NCI-H82 treated with DMSO at 0.1 percent for 48 hours (cell line): Measurements from ENCODE around the gene MORC3.
"Not testable (repeated sequence)": the region's sequence is repeated elsewhere in the genome, so short reads cannot be mapped to it uniquely, and the experiment has no call there.

ENCODE experiments used
- DNase-seq: peaks from one replicate; lab custom pipeline; 2025; ENCODE audit not compliant: unreplicated experiment; lab: John Stamatoyannopoulos, UW

MORC3 gene

GRCh38 chr21:36323032-36323431 lies 3.0 kb downstream of the MORC3 start:
- DNase-seq, result no peak

- no peak for DNase-seq
These were observed 5.5 kb downstream of the MORC3 start for GRCh38 chr21:36325373-36326010.

GRCh38 chr21:36330904-36331303 lies 10.9 kb downstream of the MORC3 start:
- peak; percentile 30 for DNase-seq

GRCh38 chr21:36337099-36337509 lies 17.1 kb downstream of the MORC3 start:
- no peak for DNase-seq

- DNase-seq, result no peak
These were observed 19.0 kb downstream of the MORC3 start for GRCh38 chr21:36338975-36339374.

GRCh38 chr21:36342581-36342980 lies 22.6 kb downstream of the MORC3 start:
- not testable (repeated sequence) for DNase-seq

- no peak for DNase-seq
These were observed 24.9 kb downstream of the MORC3 start for GRCh38 chr21:36344931-36345330.

- DNase-seq, result no peak
These were observed 27.4 kb downstream of the MORC3 start for GRCh38 chr21:36347278-36347961.

GRCh38 chr21:36347962-36348328 lies 27.9 kb downstream of the MORC3 start:
- no peak for DNase-seq

- DNase-seq, result no peak
These were observed 29.3 kb downstream of the MORC3 start for GRCh38 chr21:36349315-36349714.

- DNase-seq, result no peak
These were observed 30.4 kb downstream of the MORC3 start for GRCh38 chr21:36350282-36350910.

- DNase-seq, result no peak
These were observed 35.1 kb downstream of the MORC3 start for GRCh38 chr21:36354918-36355680.

- no peak for DNase-seq
These were observed 35.9 kb downstream of the MORC3 start for GRCh38 chr21:36355868-36356267.

GRCh38 chr21:36359185-36359584 lies 39.2 kb downstream of the MORC3 start:
- DNase-seq, result no peak

- no peak for DNase-seq
These were observed 49.2 kb downstream of the MORC3 start for GRCh38 chr21:36369064-36369685.

GRCh38 chr21:36375994-36376393 lies 56.0 kb downstream of the MORC3 start:
- no peak for DNase-seq

- DNase-seq, result no peak
These were observed 57.4 kb downstream of the MORC3 start for GRCh38 chr21:36377391-36377842.

- DNase-seq, result no peak
These were observed 59.3 kb downstream of the MORC3 start for GRCh38 chr21:36379251-36379650.

GRCh38 chr21:36381841-36382589 lies 62.0 kb downstream of the MORC3 start:
- DNase-seq, result no peak

GRCh38 chr21:36382722-36383121 lies 62.7 kb downstream of the MORC3 start:
- DNase-seq, result not testable (repeated sequence)
